OCI-LY3 (cell line): Measurements from ENCODE around the gene FBXO3.

ENCODE experiments used
- EZH2phosphoT487 ChIP-seq: fragments of 200-600 bp; shearing (Covaris generic); IDR thresholded peaks from 2 replicates; pipeline ENCODE4 v1.6.1; 2018; ENCODE audit warnings: antibody characterized with exemption, mixed run types, low read depth
- TF ChIP-seq, protein P1 (sequence below): fragments of 200-600, 300-600 bp; sonication (generic); IDR thresholded peaks from 2 replicates; pipeline ENCODE4 v1.5.1; 2014; ENCODE audit warnings: antibody characterized with exemption, low read length, low read depth

DNA sequence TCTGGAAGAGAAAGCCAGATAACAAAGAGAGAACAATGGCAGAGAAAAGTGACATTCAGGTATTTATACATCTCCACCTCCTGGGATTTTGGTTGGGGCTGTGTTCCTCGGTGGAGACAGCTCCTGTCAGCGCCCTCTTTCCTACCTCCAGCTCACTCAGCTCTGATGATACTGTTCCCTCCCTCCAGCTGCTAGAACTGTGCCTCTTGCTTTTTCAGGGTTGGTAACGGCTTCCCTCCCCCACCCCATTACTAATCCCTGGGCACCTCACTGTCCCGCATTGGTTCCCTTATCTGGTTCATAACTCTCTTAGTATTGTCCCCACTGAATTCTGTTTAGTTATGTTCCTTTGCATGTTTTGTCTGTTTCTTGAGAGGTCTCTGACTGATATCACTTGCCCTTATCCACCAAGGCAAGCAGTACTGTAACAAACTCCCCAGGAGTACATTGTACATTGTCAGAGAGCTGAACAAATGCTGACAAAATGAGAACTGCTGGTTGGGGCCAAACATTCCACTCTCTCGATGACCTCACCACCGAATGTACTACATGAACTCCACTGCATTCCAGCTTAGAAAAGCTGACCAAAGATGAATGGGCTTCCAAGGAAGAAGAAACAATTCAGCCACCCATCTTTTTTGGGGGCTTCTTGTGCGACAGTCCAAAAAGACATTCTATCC lies 5.7 kb upstream of the FBXO3 start:
- TF ChIP-seq, protein P1, sequence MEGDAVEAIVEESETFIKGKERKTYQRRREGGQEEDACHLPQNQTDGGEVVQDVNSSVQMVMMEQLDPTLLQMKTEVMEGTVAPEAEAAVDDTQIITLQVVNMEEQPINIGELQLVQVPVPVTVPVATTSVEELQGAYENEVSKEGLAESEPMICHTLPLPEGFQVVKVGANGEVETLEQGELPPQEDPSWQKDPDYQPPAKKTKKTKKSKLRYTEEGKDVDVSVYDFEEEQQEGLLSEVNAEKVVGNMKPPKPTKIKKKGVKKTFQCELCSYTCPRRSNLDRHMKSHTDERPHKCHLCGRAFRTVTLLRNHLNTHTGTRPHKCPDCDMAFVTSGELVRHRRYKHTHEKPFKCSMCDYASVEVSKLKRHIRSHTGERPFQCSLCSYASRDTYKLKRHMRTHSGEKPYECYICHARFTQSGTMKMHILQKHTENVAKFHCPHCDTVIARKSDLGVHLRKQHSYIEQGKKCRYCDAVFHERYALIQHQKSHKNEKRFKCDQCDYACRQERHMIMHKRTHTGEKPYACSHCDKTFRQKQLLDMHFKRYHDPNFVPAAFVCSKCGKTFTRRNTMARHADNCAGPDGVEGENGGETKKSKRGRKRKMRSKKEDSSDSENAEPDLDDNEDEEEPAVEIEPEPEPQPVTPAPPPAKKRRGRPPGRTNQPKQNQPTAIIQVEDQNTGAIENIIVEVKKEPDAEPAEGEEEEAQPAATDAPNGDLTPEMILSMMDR, result no peak
- no peak for TF ChIP-seq EZH2phosphoT487
